Measurements from ENCODE around the gene ELOVL5.

- no peak for TF ChIP-seq EZH2 (optimal IDR thresholded peaks at IDR 0.05; ENCODE audit: low read depth, low read length)
- no peak for TF ChIP-seq CTCF (IDR thresholded peaks at IDR 0.05; ENCODE audit: low read length)
- TF ChIP-seq EZH2phosphoT487 (IDR thresholded peaks at IDR 0.05; ENCODE audit: low read length) = no peak
Observed at GRCh38 chr6:53284901-53285300, 63.8 kb downstream of the ELOVL5 start.

Measured in MM.1S (cell line).